ENCODE measurements around the gene LRG1. TPM values are rescaled to one million over a fixed set of nuclear protein-coding genes. Genes with fewer than 3 reads are reported as not detected.

The LRG1 gene
- total RNA-seq, 1 experiment from 2014 or later = not detected

GRCh38 chr19:4516939-4517300 is 22.9 kb downstream of the LRG1 start:
- Histone ChIP-seq H3K27ac (ENCODE audit: low read depth, low read length, poor library complexity, severe bottlenecking) (no peak overlapping the region), H3K4me1 (ENCODE audit: insufficient read depth, low read length, poor library complexity, severe bottlenecking) (no peaks in the 10 kb centered on the region), H3K27me3 (replicated peaks; ENCODE audit: insufficient read depth, low read depth, low read length, poor library complexity) (no peaks in the 10 kb centered on the region), H3K9me3 (ENCODE audit: low read depth, low read length, poor library complexity, severe bottlenecking) (no peaks in the 10 kb centered on the region), H3K4me3 (ENCODE audit: low read depth, low read length, poor library complexity, severe bottlenecking) (no peak overlapping the region), H3K36me3 (ENCODE audit: insufficient read depth, low read length, poor library complexity, severe bottlenecking) (no peaks in the 10 kb centered on the region)
- intact Hi-C loops (cut with micrococcal nuclease; ENCODE audit: unreplicated experiment) = no loop called here
- TF ChIP-seq EZH2 (IDR thresholded peaks at IDR 0.05; ENCODE audit: borderline replicate concordance, low read depth, low read length, poor library complexity, severe bottlenecking) (no peak), CTCF (conservative IDR thresholded peaks at IDR 0.05; ENCODE audit: low read depth, low read length) (no peak)
- CTCF ChIA-PET = interaction anchor here (0.5 to 0.6 kb wide), 2 partner anchors 61 to 81 kb away, joined by 3 to 7 read pairs; no protein-coding TSS in a partner anchor
- no TSS peak for BruUV-seq (replicated peaks)
- DNase-seq (ENCODE audit: low spot score) = no peak
- POLR2A ChIA-PET (ENCODE audit: low non-redundant PET) = no interaction called here

DNA sequence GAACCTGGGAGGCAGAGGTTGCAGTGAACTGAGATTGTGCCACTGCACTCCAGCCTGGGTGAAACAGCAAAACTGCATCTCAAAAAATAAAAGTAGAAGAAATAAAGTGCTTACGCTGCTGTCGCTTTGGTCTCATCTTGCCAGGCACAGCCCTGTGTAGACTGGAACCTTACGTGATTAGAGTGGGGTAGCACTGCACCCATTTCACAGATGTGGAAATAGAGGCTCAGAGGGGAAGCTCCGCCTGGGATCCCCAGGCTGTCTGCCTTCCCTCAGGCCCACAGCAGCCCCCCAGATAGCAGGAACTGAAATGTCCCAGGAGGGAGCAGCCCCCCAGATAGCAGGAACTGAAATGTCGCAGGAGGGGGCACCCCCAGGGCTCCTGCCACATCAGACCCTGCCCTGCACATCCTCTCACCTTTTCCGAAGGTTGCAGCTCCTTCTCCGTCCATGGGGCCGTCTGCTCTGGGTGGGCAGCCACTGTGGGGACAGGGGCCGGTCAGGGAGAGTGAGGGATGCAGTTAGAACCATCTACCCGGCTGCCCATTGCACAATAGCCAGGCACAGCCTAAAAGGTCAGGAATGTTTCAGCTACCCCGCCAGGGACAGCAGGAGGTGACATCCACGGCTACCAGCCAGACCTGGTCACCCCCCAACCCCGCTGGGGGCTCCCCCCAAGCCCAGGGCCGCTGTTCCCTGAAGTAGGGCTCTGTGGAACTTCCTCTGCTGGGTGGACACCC is 23.5 kb downstream of the LRG1 start:
- Histone ChIP-seq H3K4me1 (ENCODE audit: insufficient read depth, low read length, poor library complexity, severe bottlenecking) (no peaks in the 10 kb centered on the region), H3K36me3 (ENCODE audit: insufficient read depth, low read length, poor library complexity, severe bottlenecking) (no peaks in the 10 kb centered on the region), H3K27me3 (replicated peaks; ENCODE audit: insufficient read depth, low read depth, low read length, poor library complexity) (no peaks in the 10 kb centered on the region), H3K4me3 (ENCODE audit: low read depth, low read length, poor library complexity, severe bottlenecking) (no peak overlapping the region), H3K9me3 (ENCODE audit: low read depth, low read length, poor library complexity, severe bottlenecking) (no peaks in the 10 kb centered on the region), H3K27ac (ENCODE audit: low read depth, low read length, poor library complexity, severe bottlenecking) (no peak overlapping the region)
- intact Hi-C loops (cut with micrococcal nuclease; ENCODE audit: unreplicated experiment) = no loop called here
- no peak for DNase-seq (ENCODE audit: low spot score)
- ChIA-PET CTCF (interaction anchor here (0.6 kb wide), 2 partner anchors 10 to 81 kb away, joined by 3 read pairs; no protein-coding TSS in a partner anchor), POLR2A (ENCODE audit: low non-redundant PET) (no interaction called here)
- BruUV-seq (replicated peaks) = no TSS peak
- TF ChIP-seq CTCF (conservative IDR thresholded peaks at IDR 0.05; ENCODE audit: low read depth, low read length) = no peak
- TF ChIP-seq EZH2 (IDR thresholded peaks at IDR 0.05; ENCODE audit: borderline replicate concordance, low read depth, low read length, poor library complexity, severe bottlenecking) = no peak

DNA sequence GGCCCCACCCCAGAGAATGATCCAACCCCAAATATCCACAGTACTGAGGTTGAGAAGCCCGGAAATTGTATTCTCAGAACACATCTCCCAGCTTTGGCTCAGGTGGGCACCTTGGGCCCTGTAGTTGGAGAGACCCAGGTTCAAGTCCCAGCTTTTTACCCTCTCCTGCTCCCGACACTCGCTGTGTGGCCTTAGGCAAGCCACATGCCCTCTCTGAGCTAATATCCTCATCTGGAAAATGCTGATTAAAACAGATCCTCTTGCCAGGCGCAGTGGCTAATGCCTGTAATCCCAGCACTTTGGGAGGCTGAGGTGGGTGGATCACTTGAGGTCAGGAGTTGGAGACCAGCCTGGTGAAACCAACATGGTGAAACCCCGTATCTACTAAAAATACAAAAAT is 24.1 kb downstream of the LRG1 start:
- ChIA-PET POLR2A (ENCODE audit: low non-redundant PET) (no interaction called here), CTCF (interaction anchor here (0.6 to 0.7 kb wide), 2 partner anchors 9 to 10 kb away, joined by 3 read pairs; no protein-coding TSS in a partner anchor)
- no peaks in the 10 kb centered on the region for H3K4me1 ChIP-seq (ENCODE audit: insufficient read depth, low read length, poor library complexity, severe bottlenecking)
- H3K27ac ChIP-seq (ENCODE audit: low read depth, low read length, poor library complexity, severe bottlenecking) = no peak overlapping the region
- DNase-seq (ENCODE audit: low spot score) = no peak
- BruUV-seq (replicated peaks) = no TSS peak
- no peak overlapping the region for H3K4me3 ChIP-seq (ENCODE audit: low read depth, low read length, poor library complexity, severe bottlenecking)
- H3K27me3 ChIP-seq (replicated peaks; ENCODE audit: insufficient read depth, low read depth, low read length, poor library complexity) = no peaks in the 10 kb centered on the region
- H3K36me3 ChIP-seq (ENCODE audit: insufficient read depth, low read length, poor library complexity, severe bottlenecking) = no peaks in the 10 kb centered on the region
- TF ChIP-seq CTCF (conservative IDR thresholded peaks at IDR 0.05; ENCODE audit: low read depth, low read length) (no peak), EZH2 (IDR thresholded peaks at IDR 0.05; ENCODE audit: borderline replicate concordance, low read depth, low read length, poor library complexity, severe bottlenecking) (no peak)
- no peaks in the 10 kb centered on the region for H3K9me3 ChIP-seq (ENCODE audit: low read depth, low read length, poor library complexity, severe bottlenecking)
- intact Hi-C loops (cut with micrococcal nuclease; ENCODE audit: unreplicated experiment) = no loop called here

Data from A673 (cell line).